HG03469 (cell line): ENCODE data around the gene IFTAP.
"Not testable (repeated sequence)": the region's sequence is repeated elsewhere in the genome, so short reads cannot be mapped to it uniquely, and the experiment has no call there.

ENCODE experiments used
- ATAC-seq: cut with Tn5 transposase; IDR thresholded peaks from one replicate; pipeline ENCODE4 v1.9.1; 2021; ENCODE audit warnings: mild to moderate bottlenecking, moderate library complexity, moderate number of reproducible peaks; ENCODE audit not compliant: unreplicated experiment

IFTAP gene

GRCh38 chr11:36635066-36635862, 41.0 kb downstream of the IFTAP start:
- ATAC-seq, result no peak

- no peak for ATAC-seq
Observed at GRCh38 chr11:36638556-36638955, 44.3 kb downstream of the IFTAP start.

- ATAC-seq, result no peak
Observed at GRCh38 chr11:36657610-36658267, 63.4 kb downstream of the IFTAP start.

- ATAC-seq, result not testable (repeated sequence)
Observed at GRCh38 chr11:36661359-36661758, 67.1 kb downstream of the IFTAP start.

GRCh38 chr11:36672815-36673450, 78.6 kb downstream of the IFTAP start:
- no peak for ATAC-seq

GRCh38 chr11:36679547-36679946, 85.2 kb downstream of the IFTAP start:
- not testable (repeated sequence) for ATAC-seq

- no peak for ATAC-seq
Observed at GRCh38 chr11:36683818-36684217, 89.5 kb downstream of the IFTAP start.

GRCh38 chr11:36684840-36685801, 90.8 kb downstream of the IFTAP start:
- peak; percentile 59 for ATAC-seq

- ATAC-seq, result no peak
Observed at GRCh38 chr11:36688132-36688531, 93.8 kb downstream of the IFTAP start.

- ATAC-seq, result no peak
Observed at GRCh38 chr11:36688571-36689291, 94.4 kb downstream of the IFTAP start.

- ATAC-seq, result no peak
Observed at GRCh38 chr11:36689442-36689841, 95.1 kb downstream of the IFTAP start.

- no peak for ATAC-seq
Observed at GRCh38 chr11:36692704-36693103, 98.4 kb downstream of the IFTAP start.

GRCh38 chr11:36693139-36693843, 99.0 kb downstream of the IFTAP start:
- ATAC-seq, result no peak

- ATAC-seq, result no peak
Observed at GRCh38 chr11:36695111-36695510, 100.8 kb downstream of the IFTAP start.

- ATAC-seq, result no peak
Observed at GRCh38 chr11:36695571-36695970, 101.3 kb downstream of the IFTAP start.

- no peak for ATAC-seq
Observed at GRCh38 chr11:36696550-36696949, 102.2 kb downstream of the IFTAP start.

- ATAC-seq, result no peak
Observed at GRCh38 chr11:36699271-36699670, 105.0 kb downstream of the IFTAP start.

GRCh38 chr11:36700246-36700645, 105.9 kb downstream of the IFTAP start:
- no peak for ATAC-seq

- ATAC-seq, result peak; percentile 63
Observed at GRCh38 chr11:36702330-36703054, 108.2 kb downstream of the IFTAP start.
